Ovary (tissue), 3 donors: ENCODE results near the gene UNC13D.

ENCODE experiments used
- POLR2A ChIP-seq: fragments of 450-650 bp; IDR thresholded peaks from one replicate; pipeline ENCODE4 v1.6.1; 2017; ENCODE audit warnings: antibody characterized with exemption, mild to moderate bottlenecking, moderate library complexity
- TF ChIP-seq, protein P1 (sequence below), 3 donors: fragments of 450-650 bp in 2 of 3; fragments of 200-600 bp in 1 of 3; IDR thresholded peaks; one replicate each; pipeline versions ENCODE4 v1.5.1 to v1.8.0; 2016 to 2022; ENCODE audit warnings: antibody characterized with exemption in 3 of 3, mild to moderate bottlenecking in 1 of 3
- donor health status: DM: no; HTN: no; CAD: no.

DNA sequence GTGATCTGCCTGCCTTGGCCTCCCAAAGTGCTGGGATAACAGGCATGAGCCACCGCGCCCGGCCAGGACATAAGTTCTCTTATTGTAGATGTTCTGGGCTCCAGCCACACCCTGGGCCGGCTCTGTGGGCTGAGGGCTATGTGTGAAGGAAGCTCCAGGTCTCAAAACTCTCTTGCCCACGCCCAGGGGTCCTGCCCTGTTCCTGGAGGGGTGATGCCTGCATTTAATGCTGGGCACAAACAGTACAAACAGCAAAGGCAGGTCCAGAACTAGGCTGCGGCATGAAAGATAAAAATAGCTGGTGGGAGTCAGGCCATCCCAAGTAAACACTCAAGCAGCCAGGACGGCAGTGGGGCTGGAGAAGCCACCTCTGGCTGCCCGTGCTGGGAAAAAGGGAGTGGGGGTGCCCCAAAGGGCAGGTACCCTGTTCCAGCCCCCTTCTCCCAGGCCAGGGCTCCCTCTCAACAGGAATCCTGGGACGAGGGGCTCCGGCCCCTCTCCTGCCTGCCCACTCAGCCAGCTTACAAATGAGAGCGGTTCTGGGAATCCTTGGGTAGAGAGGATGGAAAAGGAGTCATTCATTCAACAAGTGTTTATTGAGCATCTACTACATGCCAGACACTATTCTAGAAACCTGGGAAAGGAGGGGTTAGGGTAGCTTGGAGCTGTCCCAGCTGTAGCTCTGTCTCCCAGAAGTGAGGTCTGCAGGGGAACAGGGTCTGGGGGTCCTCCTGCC, 29.6 kb upstream of the UNC13D start:
- TF ChIP-seq, protein P1, sequence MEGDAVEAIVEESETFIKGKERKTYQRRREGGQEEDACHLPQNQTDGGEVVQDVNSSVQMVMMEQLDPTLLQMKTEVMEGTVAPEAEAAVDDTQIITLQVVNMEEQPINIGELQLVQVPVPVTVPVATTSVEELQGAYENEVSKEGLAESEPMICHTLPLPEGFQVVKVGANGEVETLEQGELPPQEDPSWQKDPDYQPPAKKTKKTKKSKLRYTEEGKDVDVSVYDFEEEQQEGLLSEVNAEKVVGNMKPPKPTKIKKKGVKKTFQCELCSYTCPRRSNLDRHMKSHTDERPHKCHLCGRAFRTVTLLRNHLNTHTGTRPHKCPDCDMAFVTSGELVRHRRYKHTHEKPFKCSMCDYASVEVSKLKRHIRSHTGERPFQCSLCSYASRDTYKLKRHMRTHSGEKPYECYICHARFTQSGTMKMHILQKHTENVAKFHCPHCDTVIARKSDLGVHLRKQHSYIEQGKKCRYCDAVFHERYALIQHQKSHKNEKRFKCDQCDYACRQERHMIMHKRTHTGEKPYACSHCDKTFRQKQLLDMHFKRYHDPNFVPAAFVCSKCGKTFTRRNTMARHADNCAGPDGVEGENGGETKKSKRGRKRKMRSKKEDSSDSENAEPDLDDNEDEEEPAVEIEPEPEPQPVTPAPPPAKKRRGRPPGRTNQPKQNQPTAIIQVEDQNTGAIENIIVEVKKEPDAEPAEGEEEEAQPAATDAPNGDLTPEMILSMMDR (IDR thresholded peaks at IDR 0.05), result no peak
- no peak for TF ChIP-seq POLR2A
